Measurements from ENCODE around the gene CA11.

- TF ChIP-seq, protein P1, sequence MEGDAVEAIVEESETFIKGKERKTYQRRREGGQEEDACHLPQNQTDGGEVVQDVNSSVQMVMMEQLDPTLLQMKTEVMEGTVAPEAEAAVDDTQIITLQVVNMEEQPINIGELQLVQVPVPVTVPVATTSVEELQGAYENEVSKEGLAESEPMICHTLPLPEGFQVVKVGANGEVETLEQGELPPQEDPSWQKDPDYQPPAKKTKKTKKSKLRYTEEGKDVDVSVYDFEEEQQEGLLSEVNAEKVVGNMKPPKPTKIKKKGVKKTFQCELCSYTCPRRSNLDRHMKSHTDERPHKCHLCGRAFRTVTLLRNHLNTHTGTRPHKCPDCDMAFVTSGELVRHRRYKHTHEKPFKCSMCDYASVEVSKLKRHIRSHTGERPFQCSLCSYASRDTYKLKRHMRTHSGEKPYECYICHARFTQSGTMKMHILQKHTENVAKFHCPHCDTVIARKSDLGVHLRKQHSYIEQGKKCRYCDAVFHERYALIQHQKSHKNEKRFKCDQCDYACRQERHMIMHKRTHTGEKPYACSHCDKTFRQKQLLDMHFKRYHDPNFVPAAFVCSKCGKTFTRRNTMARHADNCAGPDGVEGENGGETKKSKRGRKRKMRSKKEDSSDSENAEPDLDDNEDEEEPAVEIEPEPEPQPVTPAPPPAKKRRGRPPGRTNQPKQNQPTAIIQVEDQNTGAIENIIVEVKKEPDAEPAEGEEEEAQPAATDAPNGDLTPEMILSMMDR (IDR thresholded peaks at IDR 0.05; ENCODE audit: low read depth, low read length) = no peak
- TF ChIP-seq POLR2A (IDR thresholded peaks at IDR 0.05; ENCODE audit: extremely low read depth, insufficient read length) = no peak
- TF ChIP-seq, protein P2, sequence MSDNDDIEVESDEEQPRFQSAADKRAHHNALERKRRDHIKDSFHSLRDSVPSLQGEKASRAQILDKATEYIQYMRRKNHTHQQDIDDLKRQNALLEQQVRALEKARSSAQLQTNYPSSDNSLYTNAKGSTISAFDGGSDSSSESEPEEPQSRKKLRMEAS (IDR thresholded peaks at IDR 0.05; ENCODE audit: low read depth, low read length) = no peak
These were observed 9.8 kb downstream of the CA11 start for GRCh38 chr19:48635966-48636858.

All from NB4 (cell line).